ENCODE data around the gene OR5J2. TPM values are rescaled to one million over a fixed set of nuclear protein-coding genes. Genes with fewer than 3 reads are reported as not detected.

Gene OR5J2
- total RNA-seq = not detected

GRCh38 chr11:56176318-56176717 is at the start of gene OR5J2:
OR5J2 (plus strand) TSS chr11:56176618; CDS start chr11:56176618, 0 bp downstream.

GRCh38 chr11:56140151-56140661 is 36.2 kb upstream of the OR5J2 start, which contains the start of gene OR8J3:
OR8J3 (minus strand) TSS chr11:56140201; CDS start chr11:56137718, 2,483 bp downstream.

GRCh38 chr11:56160217-56160616 is 16.2 kb upstream of the OR5J2 start, which contains the start of gene OR8K5:
OR8K5 (minus strand) TSS chr11:56160317; CDS start chr11:56160317, 0 bp downstream.

Other genes starting within 250 kb of the OR5J2 start
- not detected for gene OR5I1, start 240.2 kb upstream of the OR5J2 start, total RNA-seq
- not detected for gene OR10AG1, start 206.7 kb upstream of the OR5J2 start, total RNA-seq
- gene OR5F1, start 182.0 kb upstream of the OR5J2 start, total RNA-seq = not detected
- not detected for gene OR5AS1, start 149.0 kb upstream of the OR5J2 start, total RNA-seq
- not detected for gene OR8I2, start 83.3 kb upstream of the OR5J2 start, total RNA-seq
- gene OR8H2, start 72.9 kb upstream of the OR5J2 start, total RNA-seq = not detected
- not detected for gene OR8H3, start 54.2 kb upstream of the OR5J2 start, total RNA-seq
- gene OR8J3, start 36.4 kb upstream of the OR5J2 start, total RNA-seq = not detected
- gene OR8K5, start 16.3 kb upstream of the OR5J2 start, total RNA-seq = not detected
- gene OR5T2, start 57.6 kb downstream of the OR5J2 start, total RNA-seq = not detected
- not detected for gene OR5T3, start 75.6 kb downstream of the OR5J2 start, total RNA-seq
- gene OR5T1, start 97.5 kb downstream of the OR5J2 start, total RNA-seq = not detected
- gene OR8H1, start 115.6 kb downstream of the OR5J2 start, total RNA-seq = not detected
- under 1 TPM in 1 of 2 donors, not detected in 1; 0.33 TPM for gene OR8K3, start 138.5 kb downstream of the OR5J2 start, total RNA-seq
- not detected for gene OR8K1, start 169.4 kb downstream of the OR5J2 start, total RNA-seq
- not detected for gene OR8J1, start 177.7 kb downstream of the OR5J2 start, total RNA-seq
- gene OR8U1, start 199.0 kb downstream of the OR5J2 start, total RNA-seq = not detected
- not detected for gene OR5AL1, start 236.1 kb downstream of the OR5J2 start, total RNA-seq

Measured in melanocyte of skin (primary cell).